Measurements from ENCODE around the gene KRTAP4-2.

- no peak for TF ChIP-seq POLR2AphosphoS5 (IDR thresholded peaks at IDR 0.05; ENCODE audit: insufficient read depth in 1 of 2, low read depth in 1 of 2)
- no peak for TF ChIP-seq CTCF (IDR thresholded peaks at IDR 0.05)
Observed at GRCh38 chr17:41163828-41164227, 14.2 kb downstream of the KRTAP4-2 start.
